Thymus (tissue), 11 donors: ENCODE results near the gene ZDHHC1. TPM values are rescaled to one million over a fixed set of nuclear protein-coding genes. Genes with fewer than 3 reads are reported as not detected.

Experiments
- DNase-seq, 9 donors: peaks; one replicate each; pipeline ENCODE4 v3.0.0-alpha.2; 2013; ENCODE audit warnings: low spot score in 9 of 9, low read depth in 6 of 9, missing footprints in 1 of 9
- H3K27ac ChIP-seq, 2 donors: one replicate each; pipeline ENCODE4 v1.5.1; 2013; ENCODE audit warnings: control low read depth in 1 of 2, low read depth in 1 of 2, low read length in 1 of 2, mild to moderate bottlenecking in 1 of 2, moderate library complexity in 1 of 2
- H3K27me3 ChIP-seq, 2 donors: one replicate each; pipeline ENCODE4 v1.5.1; 2013; ENCODE audit warnings: low read length in 1 of 2; ENCODE audit not compliant: control insufficient read depth in 2 of 2, insufficient read depth in 1 of 2
- H3K36me3 ChIP-seq, 2 donors: one replicate each; pipeline ENCODE4 v1.5.1; 2013; ENCODE audit warnings: low read length in 1 of 2, mild to moderate bottlenecking in 1 of 2, moderate library complexity in 1 of 2; ENCODE audit not compliant: control insufficient read depth in 2 of 2, insufficient read depth in 2 of 2
- H3K4me1 ChIP-seq, 2 donors: one replicate each; pipeline ENCODE4 v1.5.1; 2013; ENCODE audit warnings: low read length in 2 of 2; ENCODE audit not compliant: control insufficient read depth in 2 of 2, insufficient read depth in 2 of 2
- H3K4me3 ChIP-seq, 2 donors: one replicate each; pipeline ENCODE4 v1.5.1; 2013; ENCODE audit warnings: low read length in 2 of 2, control low read depth in 1 of 2, mild to moderate bottlenecking in 1 of 2
- H3K9me3 ChIP-seq, 2 donors: one replicate each; pipeline ENCODE4 v1.5.1; 2013; ENCODE audit warnings: low read length in 1 of 2, mild to moderate bottlenecking in 1 of 2; ENCODE audit not compliant: control insufficient read depth in 2 of 2, insufficient read depth in 1 of 2
- WGBS: extraction: QIAGEN DNeasy Blood & Tissue Kit; methylation state at CpG from one replicate; pipeline ENCODE4 v1.1.7; 2013; 5-methylcytosine and 5-hydroxymethylcytosine counted together
- polyA plus RNA-seq: library from polyadenylated mRNA; stranded (reverse); fragments of 200-250 nt; gene quantifications from one replicate; pipeline ENCODE4 v1.2.3, GENCODE V29; 2013
- total RNA-seq: library from RNA; stranded (reverse); fragments of 120-200 nt; gene quantifications from one replicate; pipeline ENCODE4 v1.2.4, GENCODE V29; 2013
- donor health status: healthy.

Gene ZDHHC1
- total and polyA plus RNA-seq, 2 donors: 0.52 to 2.5 TPM

DNA sequence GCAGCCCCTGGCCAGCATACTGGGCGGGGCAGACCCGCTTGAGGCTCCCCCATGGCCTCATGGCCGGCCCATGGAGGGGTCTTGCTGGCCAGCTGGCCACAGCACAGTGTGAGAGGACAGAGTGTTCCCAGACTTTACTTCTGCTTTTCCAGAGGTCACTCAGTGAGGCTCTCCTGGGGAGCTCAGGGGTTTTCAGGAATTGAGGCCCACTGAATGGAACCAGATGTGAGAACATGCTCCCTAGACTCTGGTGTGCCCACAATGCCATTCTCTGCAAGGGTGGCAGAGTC is 43.5 kb upstream of the ZDHHC1 start:
- H3K27ac ChIP-seq: no peak overlapping the region
- peaks cover 0 to 5% of the 10 kb centered on the region in 2 donors for H3K4me1 ChIP-seq
- no peak overlapping the region for H3K4me3 ChIP-seq
- H3K27me3 ChIP-seq: no peaks in the 10 kb centered on the region
- H3K9me3 ChIP-seq: no peaks in the 10 kb centered on the region
- peaks cover 2 to 17% of the 10 kb centered on the region in 2 donors for H3K36me3 ChIP-seq
- DNase-seq: no peak
- WGBS: 90% methylated on average over 3 of the region's 3 CpGs

DNA sequence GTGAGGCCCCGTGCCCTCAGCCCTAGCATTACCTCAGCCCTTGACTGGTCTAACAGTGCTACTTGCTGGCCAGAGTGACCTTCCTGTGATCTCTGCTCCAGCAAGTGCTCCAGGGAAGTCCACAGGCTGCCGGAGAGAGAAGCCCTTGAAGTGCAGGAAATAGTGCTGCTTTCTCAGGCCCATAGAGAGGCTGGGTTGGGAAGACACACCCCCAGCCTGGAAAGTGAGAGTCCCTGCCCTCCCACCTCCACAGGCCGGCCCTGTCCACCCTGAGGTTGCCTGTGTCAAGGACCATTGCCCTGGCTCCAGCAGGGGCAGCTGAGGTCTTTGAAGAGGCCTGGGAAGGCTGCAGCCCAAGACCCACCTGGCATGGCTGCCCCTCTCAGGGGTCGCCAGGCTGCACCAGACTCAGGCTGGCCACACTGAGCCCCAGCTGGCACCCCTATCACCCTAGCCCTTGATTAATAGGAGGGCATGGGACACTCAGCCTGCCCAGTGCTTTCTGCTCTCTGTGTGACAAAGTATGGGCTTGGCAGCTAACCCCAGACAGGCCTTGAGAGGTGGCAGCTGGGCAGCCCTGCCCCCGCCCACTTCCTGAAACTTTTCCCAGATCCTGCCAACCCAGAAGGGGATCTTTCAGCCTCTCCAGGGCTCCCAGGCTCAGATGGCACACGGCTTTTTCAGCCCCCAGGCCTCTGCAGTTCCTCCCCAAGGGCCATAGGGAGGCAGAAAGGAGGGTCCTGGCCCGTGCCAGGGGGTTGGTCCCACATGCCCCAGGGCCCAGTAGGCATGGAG is 43.0 kb upstream of the ZDHHC1 start:
- H3K27me3 ChIP-seq: no peaks in the 10 kb centered on the region
- H3K27ac ChIP-seq: no peak overlapping the region
- H3K4me3 ChIP-seq: no peak overlapping the region
- no peak for DNase-seq
- H3K9me3 ChIP-seq: no peaks in the 10 kb centered on the region
- peaks cover 0 to 5% of the 10 kb centered on the region in 2 donors for H3K4me1 ChIP-seq
- peaks cover 2 to 17% of the 10 kb centered on the region in 2 donors for H3K36me3 ChIP-seq
- 93% methylated on average over 7 of the region's 7 CpGs for WGBS

DNA sequence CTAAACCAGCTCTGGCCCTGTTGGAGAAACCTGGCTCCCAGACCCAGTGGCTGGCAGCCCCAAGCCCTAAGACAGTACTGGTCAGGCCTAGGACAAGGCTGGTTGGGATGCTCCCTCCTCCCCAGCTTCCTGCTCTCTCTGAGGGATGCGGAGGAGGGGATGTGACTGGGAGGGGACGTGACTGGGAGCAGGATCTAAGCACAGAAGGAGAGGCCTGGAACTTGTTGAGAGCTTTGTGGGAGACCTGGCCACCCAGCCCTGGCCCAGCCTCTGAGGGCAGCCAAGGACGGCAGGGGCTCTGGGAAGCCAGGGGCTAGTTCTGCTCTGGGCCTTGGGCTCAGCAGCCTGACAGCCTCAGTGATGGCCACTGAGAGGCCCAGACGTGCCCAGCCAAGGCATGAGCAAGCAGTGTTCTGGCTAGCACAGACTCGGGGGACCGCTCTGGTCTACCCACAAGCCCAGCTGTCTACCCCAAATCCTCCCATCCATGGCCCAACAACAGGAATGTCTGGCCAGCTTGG is 41.9 kb upstream of the ZDHHC1 start:
- peaks cover 4 to 22% of the 10 kb centered on the region in 2 donors for H3K36me3 ChIP-seq
- H3K9me3 ChIP-seq: no peaks in the 10 kb centered on the region
- no peaks in the 10 kb centered on the region for H3K27me3 ChIP-seq
- 97% methylated on average over 6 of the region's 6 CpGs for WGBS
- H3K4me3 ChIP-seq: no peak overlapping the region
- peak overlapping the region in 1 of 2 donors; percentile 20 for H3K27ac ChIP-seq
- peaks cover 0 to 5% of the 10 kb centered on the region in 2 donors for H3K4me1 ChIP-seq
- DNase-seq: no peak

DNA sequence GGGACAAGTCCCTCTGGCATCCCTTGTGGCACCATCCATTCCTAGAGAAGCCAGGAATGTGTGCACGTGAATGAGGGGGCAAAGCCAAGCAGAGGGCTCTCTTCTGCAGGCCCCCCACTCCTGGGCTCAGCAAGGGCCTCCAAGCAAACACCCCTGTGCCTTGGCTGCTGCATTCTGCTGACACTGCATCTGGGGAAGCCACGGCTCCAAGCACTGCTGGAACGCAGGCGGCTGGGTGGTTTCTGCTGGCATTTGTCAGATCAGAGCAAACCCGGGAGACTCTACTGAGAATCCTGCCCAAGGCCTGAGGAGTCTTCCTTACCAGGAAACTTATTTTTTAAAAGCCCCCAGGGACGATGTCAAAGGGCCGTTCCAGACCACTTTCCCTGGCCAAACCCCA is 41.3 kb upstream of the ZDHHC1 start:
- peaks cover 0 to 5% of the 10 kb centered on the region in 2 donors for H3K4me1 ChIP-seq
- 91% methylated on average over 7 of the region's 7 CpGs for WGBS
- H3K9me3 ChIP-seq: no peaks in the 10 kb centered on the region
- no peak for DNase-seq
- no peak overlapping the region for H3K4me3 ChIP-seq
- H3K36me3 ChIP-seq: peaks cover 5 to 28% of the 10 kb centered on the region in 2 donors
- no peaks in the 10 kb centered on the region for H3K27me3 ChIP-seq
- H3K27ac ChIP-seq: no peak overlapping the region

DNA sequence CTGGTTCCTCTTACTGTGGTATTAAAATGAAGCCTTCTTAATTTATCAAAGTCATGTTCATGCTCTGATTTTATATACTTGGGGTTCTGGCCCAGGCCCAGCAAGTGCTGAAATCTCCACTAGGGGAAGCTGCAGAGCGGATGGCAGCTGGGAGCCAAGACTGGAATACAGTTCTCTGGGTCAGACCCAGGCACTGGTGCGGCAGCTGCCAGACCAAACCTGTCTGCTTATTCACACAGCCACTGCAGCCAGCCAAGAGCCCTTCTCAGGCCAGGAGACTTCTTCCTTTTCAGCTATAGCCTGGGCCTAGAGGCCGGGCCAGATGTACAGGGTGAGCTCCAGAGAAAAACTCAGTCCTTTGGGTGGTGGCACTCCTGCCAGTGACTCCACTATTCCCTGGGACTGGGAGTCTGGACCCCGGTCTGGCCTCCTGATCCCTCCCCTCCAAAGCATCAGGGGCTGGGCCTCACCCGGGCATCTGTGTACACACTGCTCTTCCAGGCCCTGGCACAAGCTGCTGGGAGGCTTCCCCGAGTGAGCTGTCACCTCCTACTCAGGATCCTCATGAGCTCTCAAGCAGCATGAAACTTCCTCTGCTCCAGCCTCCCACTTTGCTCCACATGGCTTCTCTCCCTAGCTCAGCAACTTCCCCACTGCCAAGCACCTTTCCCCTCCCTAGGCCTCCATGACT is 40.3 kb upstream of the ZDHHC1 start:
- DNase-seq: no peak
- Histone ChIP-seq H3K27ac (no peak overlapping the region), H3K9me3 (no peaks in the 10 kb centered on the region), H3K4me1 (peaks cover 0 to 5% of the 10 kb centered on the region in 2 donors), H3K4me3 (no peak overlapping the region), H3K36me3 (peaks cover 10 to 33% of the 10 kb centered on the region in 2 donors), H3K27me3 (no peaks in the 10 kb centered on the region)
- WGBS: 94% methylated on average over 6 of the region's 6 CpGs

DNA sequence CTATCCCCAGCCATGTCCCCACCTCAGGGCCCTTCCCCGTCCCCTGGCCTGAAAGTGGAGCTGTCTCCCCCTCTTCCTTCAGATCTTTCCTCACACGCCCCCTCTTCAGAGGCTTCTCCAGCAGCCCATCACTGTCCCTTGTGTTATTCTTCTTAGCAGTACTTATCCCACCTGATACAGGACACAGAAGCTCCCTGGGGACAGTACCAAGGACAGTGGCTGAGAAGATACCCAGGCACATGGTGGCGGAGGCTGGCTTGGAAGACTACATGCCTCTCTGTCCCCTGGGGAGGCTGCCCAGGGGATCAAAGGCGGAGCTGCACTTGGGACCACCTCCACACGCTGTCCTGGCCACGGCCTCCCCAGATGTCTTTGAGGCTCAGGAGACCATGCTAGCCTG is 38.6 kb upstream of the ZDHHC1 start:
- DNase-seq: no peak
- no peaks in the 10 kb centered on the region for H3K9me3 ChIP-seq
- 96% methylated on average over 6 of the region's 6 CpGs for WGBS
- H3K36me3 ChIP-seq: peaks cover 13 to 37% of the 10 kb centered on the region in 2 donors
- no peak overlapping the region for H3K4me3 ChIP-seq
- no peaks in the 10 kb centered on the region for H3K27me3 ChIP-seq
- H3K4me1 ChIP-seq: peaks cover 0 to 5% of the 10 kb centered on the region in 2 donors
- no peak overlapping the region for H3K27ac ChIP-seq

DNA sequence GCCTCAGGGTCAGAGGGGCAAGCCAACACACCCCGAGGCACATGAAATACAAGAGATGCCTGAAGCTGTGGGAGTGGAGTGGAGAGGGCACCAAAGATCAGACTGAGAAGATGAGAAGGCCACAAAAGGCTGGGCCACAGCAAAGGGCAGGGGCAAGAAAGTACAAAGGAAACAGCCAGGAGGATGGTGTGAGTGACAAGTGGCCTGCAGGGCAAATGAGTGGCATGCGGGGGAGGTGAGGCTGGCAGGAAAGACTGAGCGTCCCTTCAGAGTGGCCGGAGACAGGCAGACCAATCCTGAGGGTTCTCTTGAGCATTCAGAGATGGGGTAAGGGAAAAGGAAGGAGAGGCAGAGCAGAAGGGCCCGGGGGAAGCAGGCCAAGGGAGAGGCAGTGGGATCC is 37.8 kb upstream of the ZDHHC1 start:
- H3K27ac ChIP-seq: no peak overlapping the region
- WGBS: 97% methylated on average over 5 of the region's 5 CpGs
- H3K36me3 ChIP-seq: peaks cover 19 to 44% of the 10 kb centered on the region in 2 donors
- H3K4me1 ChIP-seq: peaks cover 0 to 5% of the 10 kb centered on the region in 2 donors
- DNase-seq: no peak
- H3K4me3 ChIP-seq: no peak overlapping the region
- H3K9me3 ChIP-seq: no peaks in the 10 kb centered on the region
- no peaks in the 10 kb centered on the region for H3K27me3 ChIP-seq

DNA sequence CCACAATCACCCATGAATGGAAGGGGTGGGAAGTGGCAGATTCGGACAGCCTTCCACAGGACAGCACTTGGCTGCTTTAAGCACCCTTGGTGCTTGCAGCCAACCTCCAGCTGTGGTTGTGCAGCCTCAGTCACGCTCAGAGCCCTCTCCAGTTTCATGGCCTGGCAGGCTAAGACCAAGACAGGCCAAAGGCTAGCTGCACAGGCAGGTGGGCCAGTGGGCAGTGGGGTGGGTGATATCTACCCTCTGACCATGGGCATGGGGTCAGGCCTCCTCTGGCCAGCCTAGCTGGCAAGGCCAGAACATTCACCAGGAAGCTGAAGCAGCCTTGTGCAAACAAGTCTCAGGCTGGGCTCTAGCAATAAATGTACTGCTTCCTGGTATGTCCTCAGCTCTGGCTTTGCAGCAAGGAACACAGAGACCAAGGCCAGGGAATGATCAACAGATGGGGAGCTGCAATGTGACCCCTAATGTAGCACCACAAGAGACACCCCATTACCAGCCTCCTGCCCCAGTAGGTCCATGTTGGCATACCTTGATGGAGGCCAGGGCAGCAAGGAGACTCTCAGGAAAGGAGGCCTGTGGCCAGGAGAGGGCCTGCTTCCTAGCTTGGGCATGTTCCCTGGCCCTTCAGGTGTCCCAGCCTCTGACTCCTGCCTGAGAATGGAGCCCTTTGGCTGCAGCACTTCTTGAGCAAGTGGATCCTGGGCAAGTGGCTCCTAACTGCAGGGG is 35.6 kb upstream of the ZDHHC1 start:
- DNase-seq: no peak
- Histone ChIP-seq H3K36me3 (peaks cover 29 to 51% of the 10 kb centered on the region in 2 donors), H3K27me3 (no peaks in the 10 kb centered on the region), H3K27ac (no peak overlapping the region), H3K4me3 (no peak overlapping the region), H3K4me1 (peaks cover 0 to 3% of the 10 kb centered on the region in 2 donors), H3K9me3 (no peaks in the 10 kb centered on the region)
- WGBS: 94% methylated on average over 2 of the region's 2 CpGs
